HCT116 (cell line): ENCODE data around the gene NAXE. TPM values are rescaled to one million over a fixed set of nuclear protein-coding genes. Genes with fewer than 3 reads are reported as not detected.

ENCODE experiments used
- ATAC-seq: fragments of 200-7000 bp; cut with Tn5 transposase; 2 replicates; pipeline ENCODE4 v1.9.1; 2020; ENCODE audit warnings: mild to moderate bottlenecking, moderate library complexity
- BruUV-seq: library from RNA; stranded (reverse); fragments of 400-500 nt; replicated peaks from 2 replicates; lab custom pipeline; 2021; lab: Mats Ljungman, UMichigan
- CTCF ChIA-PET: fragments of 300-600 bp; sonication (Branson Sonifier 250); formaldehyde crosslinking; loops from one replicate; lab custom pipeline; 2021; ENCODE audit warnings: antibody characterized with exemption; lab: Charles Lee
- POLR2A ChIA-PET: fragments of 300-600, 350-600 bp; sonication (Branson Sonifier 250); formaldehyde crosslinking; loops from one replicate; lab custom pipeline; 2021; ENCODE audit warnings: antibody characterized with exemption; lab: Charles Lee
- RAD21 ChIA-PET, 2 experiments: fragments of 300-600 bp; sonication (Branson Sonifier 250); formaldehyde crosslinking; loops; one replicate each; lab custom pipeline; 2023; ENCODE audit warnings: low total read pairs in 2 of 2; ENCODE audit not compliant: uncharacterized antibody in 2 of 2, unreplicated experiment in 2 of 2, low non-redundant PET in 1 of 2; lab: Charles Lee
- DNase-seq: peaks from one replicate; pipeline ENCODE4 v3.0.0-alpha.2; 2010; ENCODE audit warnings: low read depth, low spot score
- H2AFZ ChIP-seq: fragments of 200-600 bp; shearing (Covaris generic), sonication (generic); 2 replicates; pipeline ENCODE4 v1.6.1; 2017; ENCODE audit warnings: low read depth, mixed run types, mixed read lengths, antibody characterized with exemption, low read length; ENCODE audit not compliant: poor library complexity, severe bottlenecking
- H3K27ac ChIP-seq: 2 replicates; pipeline ENCODE4 v1.5.1; 2012; ENCODE audit warnings: low read depth, low read length
- H3K27me3 ChIP-seq: fragments of 200-600 bp; sonication (generic); 2 replicates; pipeline ENCODE4 v1.6.1; 2016; ENCODE audit warnings: mixed run types, low read length, mixed read lengths; ENCODE audit not compliant: insufficient read depth
- H3K36me3 ChIP-seq, 2 experiments: fragments of 200-500 bp in 1 of 2; fragments of 200-600 bp in 1 of 2; sonication (Bioruptor generic) in 1 of 2; sonication (generic) in 1 of 2; 2 replicates each; pipeline versions ENCODE4 v1.5.1 to v1.6.1; 2014 to 2016; ENCODE audit warnings: low read length in 2 of 2, inconsistent platforms in 1 of 2, mixed read lengths in 1 of 2, mixed run types in 1 of 2; ENCODE audit not compliant: insufficient read depth in 2 of 2, control insufficient read depth in 1 of 2
- H3K4me1 ChIP-seq, 2 experiments: fragments of 200-600 bp in 1 of 2; sonication (generic) in 1 of 2; 2 replicates each; pipeline versions ENCODE4 v1.5.1 to v1.6.1; 2012 to 2017; ENCODE audit warnings: low read length in 2 of 2, inconsistent platforms in 1 of 2, mild to moderate bottlenecking in 1 of 2, mixed read lengths in 1 of 2, mixed run types in 1 of 2, moderate library complexity in 1 of 2; ENCODE audit not compliant: insufficient read depth in 2 of 2, control insufficient read depth in 1 of 2
- H3K4me2 ChIP-seq: fragments of 200-600 bp; sonication (generic); 2 replicates; pipeline ENCODE4 v1.6.1; 2017; ENCODE audit warnings: mixed run types, low read length, mixed read lengths
- H3K4me3 ChIP-seq, 2 experiments: fragments of 200-600 bp in 1 of 2; sonication (generic) in 1 of 2; replicated peaks in 1 of 2; 2 replicates each; pipeline ENCODE4 v1.5.1; 2011 to 2016; ENCODE audit warnings: low read length in 2 of 2, control low read depth in 1 of 2, low read depth in 1 of 2, mild to moderate bottlenecking in 1 of 2, mixed read lengths in 1 of 2, mixed run types in 1 of 2
- H3K79me2 ChIP-seq: fragments of 200-600 bp; sonication (generic); 2 replicates; pipeline ENCODE4 v1.6.1; 2017; ENCODE audit warnings: mild to moderate bottlenecking, mixed run types, low read length, moderate library complexity, mixed read lengths; ENCODE audit not compliant: insufficient read depth
- H3K9ac ChIP-seq: fragments of 200-600 bp; sonication (generic); 2 replicates; pipeline ENCODE4 v1.6.1; 2016; ENCODE audit warnings: low read length, mixed read lengths
- H3K9me2 ChIP-seq: fragments of 200-600 bp; sonication (generic), shearing (Covaris generic); 2 replicates; pipeline ENCODE4 v1.6.1; 2017; ENCODE audit warnings: mixed run types, mild to moderate bottlenecking, moderate library complexity; ENCODE audit not compliant: insufficient read depth
- H3K9me3 ChIP-seq, 2 experiments: fragments of 200-500 bp in 1 of 2; fragments of 200-600 bp in 1 of 2; sonication (Bioruptor generic) in 1 of 2; sonication (generic) in 1 of 2; 2 replicates each; pipeline ENCODE4 v1.6.1; 2014 to 2017; ENCODE audit warnings: low read length in 2 of 2, mixed read lengths in 2 of 2, inconsistent platforms in 1 of 2, low read depth in 1 of 2, mild to moderate bottlenecking in 1 of 2, mixed run types in 1 of 2, moderate library complexity in 1 of 2; ENCODE audit not compliant: control insufficient read depth in 1 of 2, insufficient read depth in 1 of 2
- H4K20me1 ChIP-seq: fragments of 200-600 bp; sonication (generic), shearing (Covaris generic); 2 replicates; pipeline ENCODE4 v1.6.1; 2017; ENCODE audit warnings: mixed run types, mild to moderate bottlenecking, moderate library complexity; ENCODE audit not compliant: insufficient read depth
- CBX3 ChIP-seq: IDR thresholded peaks from 2 replicates; pipeline ENCODE4 v1.6.1; 2012; ENCODE audit warnings: low read depth
- CEBPB ChIP-seq: IDR thresholded peaks from 2 replicates; pipeline ENCODE4 v1.6.1; 2012; ENCODE audit warnings: low read depth
- EGR1 ChIP-seq: IDR thresholded peaks from 2 replicates; pipeline ENCODE4 v1.6.1; 2012; ENCODE audit warnings: low read depth
- ELF1 ChIP-seq: IDR thresholded peaks from 2 replicates; pipeline ENCODE4 v1.6.1; 2012; ENCODE audit warnings: low read depth, borderline replicate concordance
- POLR2A ChIP-seq: IDR thresholded peaks from 2 replicates; pipeline ENCODE4 v1.7.0; 2011; ENCODE audit warnings: borderline replicate concordance; ENCODE audit not compliant: insufficient read depth, insufficient read length; ENCODE audit errors: extremely low read depth
- ZFX ChIP-seq: fragments of 450-650 bp; IDR thresholded peaks from 2 replicates; pipeline ENCODE4 v1.6.1; 2017
- ZNF274 ChIP-seq: fragments of 200-500 bp; sonication (Bioruptor generic); IDR thresholded peaks from 2 replicates; pipeline ENCODE4 v1.6.1; 2014; ENCODE audit warnings: mild to moderate bottlenecking, low read depth, low read length, inconsistent platforms
- intact Hi-C: fragments of 100-400 bp; cut with micrococcal nuclease; formaldehyde crosslinking; loops from 2 replicates; pipeline ENCODE4 v1.10.0; 2022
- total RNA-seq: library from RNA; stranded (reverse); gene quantifications from one replicate; pipeline ENCODE4 v1.2.1, GENCODE V29; 2021; ENCODE audit not compliant: unreplicated experiment
- TF ChIP-seq, protein P1 (sequence below): IDR thresholded peaks from 2 replicates; pipeline ENCODE4 v1.6.1; 2012
- TF ChIP-seq, protein P2 (sequence below): IDR thresholded peaks from 2 replicates; pipeline ENCODE4 v1.6.1; 2012; ENCODE audit warnings: low read depth

The NAXE gene
- total RNA-seq, 1 experiment from 2014 or later = 139 TPM

DNA sequence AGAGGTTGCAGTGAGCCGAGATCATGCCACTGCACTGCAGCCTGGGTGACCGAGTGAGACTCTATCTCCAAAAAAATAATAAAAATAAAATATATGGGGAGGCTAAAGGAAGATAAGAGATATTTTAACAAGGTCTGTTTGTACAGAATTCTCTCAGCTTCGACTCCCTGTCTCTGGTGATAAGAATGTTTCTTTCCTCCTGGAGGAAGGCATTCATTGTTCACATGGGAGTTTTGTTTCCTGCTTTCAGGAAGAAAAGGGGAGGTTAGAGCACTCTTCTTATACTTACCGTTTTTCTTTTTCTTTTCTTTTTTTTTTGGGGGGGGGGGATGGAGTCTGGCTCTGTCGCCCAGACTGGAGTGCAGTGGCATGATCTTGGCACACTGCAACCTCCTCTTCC is 2.0 kb upstream of the NAXE start:
- no peaks in the 10 kb centered on the region for H3K9me2 ChIP-seq
- no peak overlapping the region for H3K4me2 ChIP-seq
- no peaks in the 10 kb centered on the region for H4K20me1 ChIP-seq
- no peaks in the 10 kb centered on the region for H3K9me3 ChIP-seq
- H3K27ac ChIP-seq = no peak overlapping the region
- peaks cover 11 to 37% of the 10 kb centered on the region in 2 experiments; a peak in 3 of 4 replicates for H3K4me1 ChIP-seq
- ChIA-PET RAD21 (no interaction called here), POLR2A (interaction anchor here (0.7 kb wide), 1 partner anchor 116 kb away, joined by 4 read pairs; no protein-coding TSS in a partner anchor)
- no peak overlapping the region for H3K4me3 ChIP-seq
- no TSS peak for BruUV-seq
- TF ChIP-seq, protein P1, sequence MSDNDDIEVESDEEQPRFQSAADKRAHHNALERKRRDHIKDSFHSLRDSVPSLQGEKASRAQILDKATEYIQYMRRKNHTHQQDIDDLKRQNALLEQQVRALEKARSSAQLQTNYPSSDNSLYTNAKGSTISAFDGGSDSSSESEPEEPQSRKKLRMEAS = no peak
- no peak for TF ChIP-seq ZFX
- no peak for TF ChIP-seq EGR1
- TF ChIP-seq CEBPB = no peak
- TF ChIP-seq, protein P2, sequence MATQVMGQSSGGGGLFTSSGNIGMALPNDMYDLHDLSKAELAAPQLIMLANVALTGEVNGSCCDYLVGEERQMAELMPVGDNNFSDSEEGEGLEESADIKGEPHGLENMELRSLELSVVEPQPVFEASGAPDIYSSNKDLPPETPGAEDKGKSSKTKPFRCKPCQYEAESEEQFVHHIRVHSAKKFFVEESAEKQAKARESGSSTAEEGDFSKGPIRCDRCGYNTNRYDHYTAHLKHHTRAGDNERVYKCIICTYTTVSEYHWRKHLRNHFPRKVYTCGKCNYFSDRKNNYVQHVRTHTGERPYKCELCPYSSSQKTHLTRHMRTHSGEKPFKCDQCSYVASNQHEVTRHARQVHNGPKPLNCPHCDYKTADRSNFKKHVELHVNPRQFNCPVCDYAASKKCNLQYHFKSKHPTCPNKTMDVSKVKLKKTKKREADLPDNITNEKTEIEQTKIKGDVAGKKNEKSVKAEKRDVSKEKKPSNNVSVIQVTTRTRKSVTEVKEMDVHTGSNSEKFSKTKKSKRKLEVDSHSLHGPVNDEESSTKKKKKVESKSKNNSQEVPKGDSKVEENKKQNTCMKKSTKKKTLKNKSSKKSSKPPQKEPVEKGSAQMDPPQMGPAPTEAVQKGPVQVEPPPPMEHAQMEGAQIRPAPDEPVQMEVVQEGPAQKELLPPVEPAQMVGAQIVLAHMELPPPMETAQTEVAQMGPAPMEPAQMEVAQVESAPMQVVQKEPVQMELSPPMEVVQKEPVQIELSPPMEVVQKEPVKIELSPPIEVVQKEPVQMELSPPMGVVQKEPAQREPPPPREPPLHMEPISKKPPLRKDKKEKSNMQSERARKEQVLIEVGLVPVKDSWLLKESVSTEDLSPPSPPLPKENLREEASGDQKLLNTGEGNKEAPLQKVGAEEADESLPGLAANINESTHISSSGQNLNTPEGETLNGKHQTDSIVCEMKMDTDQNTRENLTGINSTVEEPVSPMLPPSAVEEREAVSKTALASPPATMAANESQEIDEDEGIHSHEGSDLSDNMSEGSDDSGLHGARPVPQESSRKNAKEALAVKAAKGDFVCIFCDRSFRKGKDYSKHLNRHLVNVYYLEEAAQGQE = no peak
- TF ChIP-seq ELF1 = no peak
- TF ChIP-seq ZNF274 = no peak
- no peak for TF ChIP-seq CBX3
- TF ChIP-seq POLR2A = no peak
- TF ChIP-seq, all 23 proteins: peak for 0
- Histone ChIP-seq H2AFZ (no peak overlapping the region), H3K36me3 (peaks cover 8 to 16% of the 10 kb centered on the region in 2 experiments; a peak in 3 of 4 replicates), H3K9ac (no peak overlapping the region), H3K27me3 (no peaks in the 10 kb centered on the region), H3K79me2 (peaks cover 16% of the 10 kb centered on the region; the same call in 1 of the 2 replicates)
- intact Hi-C loops = no loop called here
- no peak for DNase-seq
- no peak for ATAC-seq
- CTCF ChIA-PET = no interaction called here
